Skeletal muscle tissue (tissue), 4 donors: ENCODE measurements around the gene FAM81A. TPM values are rescaled to one million over a fixed set of nuclear protein-coding genes. Genes with fewer than 3 reads are reported as not detected.

Source experiments
- H3K27ac ChIP-seq: one replicate; pipeline ENCODE4 v1.7.0; 2013; ENCODE audit warnings: mild to moderate bottlenecking, low read depth, low read length, inconsistent platforms
- H3K27me3 ChIP-seq, 3 donors: one replicate each; pipeline ENCODE4 v1.7.0; 2013; ENCODE audit warnings: low read length in 3 of 3; ENCODE audit not compliant: control insufficient read depth in 3 of 3, insufficient read depth in 3 of 3
- H3K36me3 ChIP-seq, 3 donors: one replicate each; pipeline ENCODE4 v1.7.0; 2013; ENCODE audit warnings: low read length in 3 of 3; ENCODE audit not compliant: control insufficient read depth in 3 of 3, insufficient read depth in 3 of 3
- H3K4me1 ChIP-seq, 3 donors: one replicate each; pipeline ENCODE4 v1.7.0; 2013; ENCODE audit warnings: low read length in 3 of 3, mild to moderate bottlenecking in 3 of 3; ENCODE audit not compliant: control insufficient read depth in 3 of 3, insufficient read depth in 3 of 3
- H3K4me3 ChIP-seq, 3 donors: one replicate each; pipeline ENCODE4 v1.7.0; 2013; ENCODE audit warnings: low read length in 3 of 3
- H3K9ac ChIP-seq, 3 donors: one replicate each; pipeline ENCODE4 v1.7.0; 2013; ENCODE audit warnings: low read length in 3 of 3, mild to moderate bottlenecking in 3 of 3, moderate library complexity in 2 of 3, low read depth in 1 of 3
- H3K9me3 ChIP-seq, 3 donors: one replicate each; pipeline ENCODE4 v1.7.0; 2013; ENCODE audit warnings: low read length in 3 of 3; ENCODE audit not compliant: control insufficient read depth in 3 of 3
- total RNA-seq: library from RNA; depleted of rRNA; stranded (reverse); fragments of >200 nt; gene quantifications from one replicate; pipeline ENCODE4 v1.2.3, GENCODE V29; 2014
- donor health status: Osteomylitis.

FAM81A gene
- total RNA-seq, 1 donor from 2014 or later, result 0.52 TPM

GRCh38 chr15:59443341-59444072 lies 5.5 kb downstream of the FAM81A start:
- Histone ChIP-seq H3K9me3 (no peaks in the 10 kb centered on the region), H3K27me3 (peaks cover 0 to 2% (median 0%) of the 10 kb centered on the region in 3 donors)

GRCh38 chr15:59444081-59444835 lies 6.3 kb downstream of the FAM81A start:
- H3K27ac ChIP-seq, result no peak overlapping the region
- no peak overlapping the region for H3K4me3 ChIP-seq
- no peaks in the 10 kb centered on the region for H3K4me1 ChIP-seq
- H3K9ac ChIP-seq, result no peak overlapping the region
- H3K36me3 ChIP-seq, result no peaks in the 10 kb centered on the region
- no peaks in the 10 kb centered on the region for H3K9me3 ChIP-seq
- peaks cover 0 to 2% (median 0%) of the 10 kb centered on the region in 3 donors for H3K27me3 ChIP-seq

More at GRCh38 chr15:59443341-59444072, 5.5 kb downstream of the FAM81A start:
- Histone ChIP-seq H3K9ac (no peak overlapping the region), H3K27ac (no peak overlapping the region), H3K4me3 (no peak overlapping the region), H3K36me3 (no peaks in the 10 kb centered on the region), H3K4me1 (peaks cover under 1 to 2% (median under 1%) of the 10 kb centered on the region in 3 donors)

GRCh38 chr15:59444980-59445545 lies 7.1 kb downstream of the FAM81A start:
- no peak overlapping the region for H3K27ac ChIP-seq
- H3K4me3 ChIP-seq, result no peak overlapping the region
- H3K9me3 ChIP-seq, result no peaks in the 10 kb centered on the region
- no peak overlapping the region for H3K9ac ChIP-seq
- no peaks in the 10 kb centered on the region for H3K36me3 ChIP-seq
- H3K27me3 ChIP-seq, result peaks cover 0 to 2% (median 0%) of the 10 kb centered on the region in 3 donors
- H3K4me1 ChIP-seq, result no peaks in the 10 kb centered on the region

GRCh38 chr15:59446232-59446957 lies 8.4 kb downstream of the FAM81A start:
- H3K36me3 ChIP-seq, result no peaks in the 10 kb centered on the region
- H3K27ac ChIP-seq, result no peak overlapping the region
- peaks cover 0 to 2% (median 0%) of the 10 kb centered on the region in 3 donors for H3K27me3 ChIP-seq
- H3K4me3 ChIP-seq, result no peak overlapping the region
- H3K9ac ChIP-seq, result no peak overlapping the region
- H3K9me3 ChIP-seq, result no peaks in the 10 kb centered on the region
- H3K4me1 ChIP-seq, result no peaks in the 10 kb centered on the region

GRCh38 chr15:59447367-59447766 lies 9.4 kb downstream of the FAM81A start:
- no peak overlapping the region for H3K27ac ChIP-seq
- H3K4me1 ChIP-seq, result no peaks in the 10 kb centered on the region
- H3K9me3 ChIP-seq, result no peaks in the 10 kb centered on the region
- H3K36me3 ChIP-seq, result no peaks in the 10 kb centered on the region
- H3K27me3 ChIP-seq, result peaks cover 0 to 2% (median 0%) of the 10 kb centered on the region in 3 donors
- no peak overlapping the region for H3K4me3 ChIP-seq
- H3K9ac ChIP-seq, result no peak overlapping the region

GRCh38 chr15:59448871-59449270 lies 10.9 kb downstream of the FAM81A start:
- no peak overlapping the region for H3K27ac ChIP-seq
- no peaks in the 10 kb centered on the region for H3K4me1 ChIP-seq
- H3K36me3 ChIP-seq, result no peaks in the 10 kb centered on the region
- peaks cover 0 to 2% (median 0%) of the 10 kb centered on the region in 3 donors for H3K27me3 ChIP-seq
- no peaks in the 10 kb centered on the region for H3K9me3 ChIP-seq
- H3K4me3 ChIP-seq, result no peak overlapping the region
- H3K9ac ChIP-seq, result no peak overlapping the region

- H3K27ac ChIP-seq, result no peak overlapping the region
- H3K4me1 ChIP-seq, result no peaks in the 10 kb centered on the region
- H3K9ac ChIP-seq, result no peak overlapping the region
- no peaks in the 10 kb centered on the region for H3K9me3 ChIP-seq
- H3K27me3 ChIP-seq, result no peaks in the 10 kb centered on the region
- H3K4me3 ChIP-seq, result no peak overlapping the region
- H3K36me3 ChIP-seq, result no peaks in the 10 kb centered on the region
Measured at GRCh38 chr15:59453474-59454215, 15.7 kb downstream of the FAM81A start.

GRCh38 chr15:59456114-59456513 lies 18.1 kb downstream of the FAM81A start:
- no peak overlapping the region for H3K4me3 ChIP-seq
- no peaks in the 10 kb centered on the region for H3K4me1 ChIP-seq
- H3K27ac ChIP-seq, result no peak overlapping the region
- no peak overlapping the region for H3K9ac ChIP-seq
- H3K36me3 ChIP-seq, result no peaks in the 10 kb centered on the region
- no peaks in the 10 kb centered on the region for H3K9me3 ChIP-seq
- H3K27me3 ChIP-seq, result no peaks in the 10 kb centered on the region

- H3K9me3 ChIP-seq, result no peaks in the 10 kb centered on the region
- H3K4me3 ChIP-seq, result no peak overlapping the region
- H3K27me3 ChIP-seq, result no peaks in the 10 kb centered on the region
- H3K4me1 ChIP-seq, result no peaks in the 10 kb centered on the region
- H3K36me3 ChIP-seq, result no peaks in the 10 kb centered on the region
- no peak overlapping the region for H3K27ac ChIP-seq
- H3K9ac ChIP-seq, result no peak overlapping the region
Measured at GRCh38 chr15:59457103-59457502, 19.1 kb downstream of the FAM81A start.
